ENCODE data around the gene PELI1. TPM values are rescaled to one million over a fixed set of nuclear protein-coding genes. Genes with fewer than 3 reads are reported as not detected.

The PELI1 gene, protein sequence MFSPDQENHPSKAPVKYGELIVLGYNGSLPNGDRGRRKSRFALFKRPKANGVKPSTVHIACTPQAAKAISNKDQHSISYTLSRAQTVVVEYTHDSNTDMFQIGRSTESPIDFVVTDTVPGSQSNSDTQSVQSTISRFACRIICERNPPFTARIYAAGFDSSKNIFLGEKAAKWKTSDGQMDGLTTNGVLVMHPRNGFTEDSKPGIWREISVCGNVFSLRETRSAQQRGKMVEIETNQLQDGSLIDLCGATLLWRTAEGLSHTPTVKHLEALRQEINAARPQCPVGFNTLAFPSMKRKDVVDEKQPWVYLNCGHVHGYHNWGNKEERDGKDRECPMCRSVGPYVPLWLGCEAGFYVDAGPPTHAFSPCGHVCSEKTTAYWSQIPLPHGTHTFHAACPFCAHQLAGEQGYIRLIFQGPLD
- 61.4 TPM for total RNA-seq

DNA sequence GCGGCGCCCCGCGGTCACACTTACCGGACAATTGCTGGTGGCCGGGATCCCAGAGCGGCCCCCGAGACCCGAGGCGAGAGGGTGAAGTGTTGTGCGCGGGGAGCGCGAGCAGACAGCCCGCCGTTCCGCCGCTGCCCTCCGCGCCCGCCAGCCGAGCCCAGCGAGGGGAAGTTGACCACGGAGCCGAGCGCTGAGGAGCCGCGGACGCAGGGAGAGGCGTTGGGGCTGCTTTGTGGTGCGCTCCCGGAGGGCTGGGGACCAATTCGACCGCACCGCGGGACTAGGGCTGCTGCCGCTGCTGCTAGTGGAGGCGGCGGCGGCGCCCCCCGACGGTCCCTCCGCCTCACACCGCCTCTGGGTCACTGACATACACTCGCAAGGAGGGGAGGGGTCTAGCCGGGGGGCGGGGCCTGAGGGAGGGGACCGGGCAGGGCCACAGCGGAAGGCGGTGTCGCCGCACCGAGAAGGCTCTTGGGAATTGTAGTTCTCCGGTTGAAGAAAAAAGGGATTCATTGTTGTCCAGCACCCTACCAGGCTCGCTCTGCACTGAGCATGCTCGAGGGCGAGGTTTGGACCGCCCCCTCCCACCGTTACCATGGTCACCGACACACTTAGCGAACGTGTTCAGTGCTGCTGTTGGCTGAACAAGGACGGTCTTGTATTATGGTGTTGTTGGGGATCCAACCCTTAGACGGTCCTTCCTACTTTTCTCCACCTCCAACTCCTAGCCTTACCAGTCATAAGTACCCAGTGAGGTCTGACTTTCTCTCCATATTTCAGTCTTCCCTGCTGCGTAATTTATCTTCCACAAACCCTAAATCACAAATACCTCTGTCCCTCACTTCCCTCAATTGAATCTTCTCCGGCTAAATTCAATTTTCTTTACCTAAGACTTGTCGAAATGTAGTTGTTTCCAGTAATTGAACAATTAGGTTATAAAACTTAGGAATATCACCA, at the start of gene PELI1:
TSS of gene PELI1 (minus strand) at position 364 of the 957 bp plus-strand sequence. CDS start 36,110 bp downstream, outside the sequence.

Other genes with a start within 250 kb of the PELI1 start
- 34.8 TPM for gene VPS54, start 125.0 kb downstream of the PELI1 start, total RNA-seq

All from metanephros (tissue), 1 donor.